ENCODE measurements around the gene VTN.

VTN gene

GRCh38 chr17:28395968-28396367, 25.9 kb upstream of the VTN start:
- Histone ChIP-seq H3K27ac (ENCODE audit: low read length) (no peak overlapping the region), H3K4me3 (ENCODE audit: low read length) (no peak overlapping the region), H3K27me3 (ENCODE audit: control insufficient read depth, insufficient read depth, low read length) (no peaks in the 10 kb centered on the region), H3K9me3 (ENCODE audit: control insufficient read depth, insufficient read depth, low read length) (no peaks in the 10 kb centered on the region), H3K4me1 (ENCODE audit: control insufficient read depth, insufficient read depth, low read length) (no peaks in the 10 kb centered on the region), H3K36me3 (ENCODE audit: control insufficient read depth, insufficient read depth, low read length) (no peaks in the 10 kb centered on the region)
- DNase-seq (ENCODE audit: low read depth, low spot score): no peak
- WGBS (ENCODE audit: insufficient coverage, insufficient read length): no CpG with 5 or more reads among the region's 6 CpGs

- Histone ChIP-seq H3K4me1 (ENCODE audit: control insufficient read depth, insufficient read depth, low read length) (no peaks in the 10 kb centered on the region), H3K27me3 (ENCODE audit: control insufficient read depth, insufficient read depth, low read length) (no peaks in the 10 kb centered on the region), H3K4me3 (ENCODE audit: low read length) (no peak overlapping the region), H3K36me3 (ENCODE audit: control insufficient read depth, insufficient read depth, low read length) (no peaks in the 10 kb centered on the region), H3K9me3 (ENCODE audit: control insufficient read depth, insufficient read depth, low read length) (no peaks in the 10 kb centered on the region), H3K27ac (ENCODE audit: low read length) (no peak overlapping the region)
- DNase-seq (ENCODE audit: low read depth, low spot score): no peak
- no CpG with 5 or more reads among the region's 2 CpGs for WGBS (ENCODE audit: insufficient coverage, insufficient read length)
These were observed 25.3 kb upstream of the VTN start for GRCh38 chr17:28395426-28395825.

- 100% methylated on average over 1 of the region's 7 CpGs for WGBS (ENCODE audit: insufficient coverage, insufficient read length)
- Histone ChIP-seq H3K4me1 (ENCODE audit: control insufficient read depth, insufficient read depth, low read length) (no peaks in the 10 kb centered on the region), H3K9me3 (ENCODE audit: control insufficient read depth, insufficient read depth, low read length) (no peaks in the 10 kb centered on the region), H3K27me3 (ENCODE audit: control insufficient read depth, insufficient read depth, low read length) (no peaks in the 10 kb centered on the region), H3K4me3 (ENCODE audit: low read length) (no peak overlapping the region), H3K36me3 (ENCODE audit: control insufficient read depth, insufficient read depth, low read length) (no peaks in the 10 kb centered on the region), H3K27ac (ENCODE audit: low read length) (no peak overlapping the region)
- no peak for DNase-seq (ENCODE audit: low read depth, low spot score)
These were observed 24.4 kb upstream of the VTN start for GRCh38 chr17:28394337-28395116.

GRCh38 chr17:28392491-28392890, 22.4 kb upstream of the VTN start:
- no peaks in the 10 kb centered on the region for H3K4me1 ChIP-seq (ENCODE audit: control insufficient read depth, insufficient read depth, low read length)
- H3K27me3 ChIP-seq (ENCODE audit: control insufficient read depth, insufficient read depth, low read length): no peaks in the 10 kb centered on the region
- H3K9me3 ChIP-seq (ENCODE audit: control insufficient read depth, insufficient read depth, low read length): no peaks in the 10 kb centered on the region
- H3K36me3 ChIP-seq (ENCODE audit: control insufficient read depth, insufficient read depth, low read length): no peaks in the 10 kb centered on the region
- no peak for DNase-seq (ENCODE audit: low read depth, low spot score)
- no peak overlapping the region for H3K4me3 ChIP-seq (ENCODE audit: low read length)
- WGBS (ENCODE audit: insufficient coverage, insufficient read length): no CpG with 5 or more reads among the region's 10 CpGs
- no peak overlapping the region for H3K27ac ChIP-seq (ENCODE audit: low read length)

GRCh38 chr17:28391401-28391800, 21.3 kb upstream of the VTN start:
- no peaks in the 10 kb centered on the region for H3K4me1 ChIP-seq (ENCODE audit: control insufficient read depth, insufficient read depth, low read length)
- no peak overlapping the region for H3K4me3 ChIP-seq (ENCODE audit: low read length)
- no CpG with 5 or more reads among the region's 2 CpGs for WGBS (ENCODE audit: insufficient coverage, insufficient read length)
- H3K36me3 ChIP-seq (ENCODE audit: control insufficient read depth, insufficient read depth, low read length): no peaks in the 10 kb centered on the region
- no peaks in the 10 kb centered on the region for H3K27me3 ChIP-seq (ENCODE audit: control insufficient read depth, insufficient read depth, low read length)
- DNase-seq (ENCODE audit: low read depth, low spot score): no peak
- no peak overlapping the region for H3K27ac ChIP-seq (ENCODE audit: low read length)
- no peaks in the 10 kb centered on the region for H3K9me3 ChIP-seq (ENCODE audit: control insufficient read depth, insufficient read depth, low read length)

- H3K9me3 ChIP-seq (ENCODE audit: control insufficient read depth, insufficient read depth, low read length): no peaks in the 10 kb centered on the region
- no peaks in the 10 kb centered on the region for H3K4me1 ChIP-seq (ENCODE audit: control insufficient read depth, insufficient read depth, low read length)
- no CpG with 5 or more reads among the region's 1 CpG for WGBS (ENCODE audit: insufficient coverage, insufficient read length)
- no peaks in the 10 kb centered on the region for H3K36me3 ChIP-seq (ENCODE audit: control insufficient read depth, insufficient read depth, low read length)
- H3K4me3 ChIP-seq (ENCODE audit: low read length): no peak overlapping the region
- H3K27me3 ChIP-seq (ENCODE audit: control insufficient read depth, insufficient read depth, low read length): no peaks in the 10 kb centered on the region
- DNase-seq (ENCODE audit: low read depth, low spot score): no peak
- H3K27ac ChIP-seq (ENCODE audit: low read length): no peak overlapping the region
These were observed 20.9 kb upstream of the VTN start for GRCh38 chr17:28390984-28391383.

- H3K27me3 ChIP-seq (ENCODE audit: control insufficient read depth, insufficient read depth, low read length): no peaks in the 10 kb centered on the region; the same call in 1 of the 2 replicates
- no peaks in the 10 kb centered on the region for H3K9me3 ChIP-seq (ENCODE audit: control insufficient read depth, insufficient read depth, low read length)
- no CpG with 5 or more reads among the region's 2 CpGs for WGBS (ENCODE audit: insufficient coverage, insufficient read length)
- H3K4me1 ChIP-seq (ENCODE audit: control insufficient read depth, insufficient read depth, low read length): no peaks in the 10 kb centered on the region
- no peak for DNase-seq (ENCODE audit: low read depth, low spot score)
- H3K4me3 ChIP-seq (ENCODE audit: low read length): no peak overlapping the region
- no peak overlapping the region for H3K27ac ChIP-seq (ENCODE audit: low read length)
- no peaks in the 10 kb centered on the region for H3K36me3 ChIP-seq (ENCODE audit: control insufficient read depth, insufficient read depth, low read length)
These were observed 20.5 kb upstream of the VTN start for GRCh38 chr17:28390563-28390962.

- H3K4me1 ChIP-seq (ENCODE audit: control insufficient read depth, insufficient read depth, low read length): no peaks in the 10 kb centered on the region
- H3K36me3 ChIP-seq (ENCODE audit: control insufficient read depth, insufficient read depth, low read length): no peaks in the 10 kb centered on the region
- WGBS (ENCODE audit: insufficient coverage, insufficient read length): no CpG with 5 or more reads among the region's 1 CpG
- no peak overlapping the region for H3K27ac ChIP-seq (ENCODE audit: low read length)
- no peak overlapping the region for H3K4me3 ChIP-seq (ENCODE audit: low read length)
- H3K27me3 ChIP-seq (ENCODE audit: control insufficient read depth, insufficient read depth, low read length): peaks cover 3% of the 10 kb centered on the region; the same call in 1 of the 2 replicates
- no peaks in the 10 kb centered on the region for H3K9me3 ChIP-seq (ENCODE audit: control insufficient read depth, insufficient read depth, low read length)
- no peak for DNase-seq (ENCODE audit: low read depth, low spot score)
These were observed 20.0 kb upstream of the VTN start for GRCh38 chr17:28390141-28390540.

GRCh38 chr17:28388106-28388505, 18.0 kb upstream of the VTN start:
- WGBS (ENCODE audit: insufficient coverage, insufficient read length): no CpG with 5 or more reads among the region's 11 CpGs
- peaks cover 21% of the 10 kb centered on the region; the same call in 1 of the 2 replicates for H3K27me3 ChIP-seq (ENCODE audit: control insufficient read depth, insufficient read depth, low read length)
- H3K4me3 ChIP-seq (ENCODE audit: low read length): no peak overlapping the region
- no peaks in the 10 kb centered on the region for H3K9me3 ChIP-seq (ENCODE audit: control insufficient read depth, insufficient read depth, low read length)
- H3K27ac ChIP-seq (ENCODE audit: low read length): no peak overlapping the region
- no peak for DNase-seq (ENCODE audit: low read depth, low spot score)
- H3K36me3 ChIP-seq (ENCODE audit: control insufficient read depth, insufficient read depth, low read length): no peaks in the 10 kb centered on the region
- H3K4me1 ChIP-seq (ENCODE audit: control insufficient read depth, insufficient read depth, low read length): no peaks in the 10 kb centered on the region

GRCh38 chr17:28386391-28386790, 16.3 kb upstream of the VTN start:
- no peak for DNase-seq (ENCODE audit: low read depth, low spot score)
- Histone ChIP-seq H3K27me3 (ENCODE audit: control insufficient read depth, insufficient read depth, low read length) (peaks cover 30% of the 10 kb centered on the region; the same call in 1 of the 2 replicates), H3K9me3 (ENCODE audit: control insufficient read depth, insufficient read depth, low read length) (no peaks in the 10 kb centered on the region), H3K4me1 (ENCODE audit: control insufficient read depth, insufficient read depth, low read length) (no peaks in the 10 kb centered on the region; the same call in 1 of the 2 replicates), H3K4me3 (ENCODE audit: low read length) (no peak overlapping the region), H3K36me3 (ENCODE audit: control insufficient read depth, insufficient read depth, low read length) (no peaks in the 10 kb centered on the region; the same call in 1 of the 2 replicates), H3K27ac (ENCODE audit: low read length) (no peak overlapping the region)

GRCh38 chr17:28385406-28385805, 15.3 kb upstream of the VTN start:
- peaks cover 38% of the 10 kb centered on the region for H3K27me3 ChIP-seq (ENCODE audit: control insufficient read depth, insufficient read depth, low read length)
- no CpG with 5 or more reads among the region's 8 CpGs for WGBS (ENCODE audit: insufficient coverage, insufficient read length)
- no peaks in the 10 kb centered on the region for H3K9me3 ChIP-seq (ENCODE audit: control insufficient read depth, insufficient read depth, low read length)
- no peak for DNase-seq (ENCODE audit: low read depth, low spot score)
- peaks cover 3% of the 10 kb centered on the region for H3K4me1 ChIP-seq (ENCODE audit: control insufficient read depth, insufficient read depth, low read length)
- H3K4me3 ChIP-seq (ENCODE audit: low read length): no peak overlapping the region; the same call in 1 of the 2 replicates
- no peaks in the 10 kb centered on the region; the same call in 1 of the 2 replicates for H3K36me3 ChIP-seq (ENCODE audit: control insufficient read depth, insufficient read depth, low read length)
- no peak overlapping the region for H3K27ac ChIP-seq (ENCODE audit: low read length)
